ENCODE measurements around the gene AIP.

DNA sequence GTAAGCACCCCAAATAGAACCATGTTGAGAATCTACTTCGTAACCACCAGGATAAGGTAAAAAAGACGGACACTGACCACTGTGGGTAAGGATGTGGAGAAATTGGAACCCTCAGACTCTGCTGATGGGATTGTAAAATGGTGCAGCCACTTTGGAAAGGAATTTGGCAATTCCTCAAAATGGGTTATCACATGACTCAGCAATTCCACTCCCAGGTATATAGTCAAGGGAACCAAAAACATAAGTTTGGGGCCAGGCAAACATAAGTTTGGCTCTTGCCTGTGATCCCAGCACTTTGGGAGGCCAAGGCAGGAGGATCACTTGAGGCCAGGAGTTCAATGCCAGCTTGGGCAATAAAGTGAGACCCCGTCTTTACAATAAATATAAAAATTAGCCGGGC, 45.5 kb downstream of the AIP start:
- TF ChIP-seq, protein P1, sequence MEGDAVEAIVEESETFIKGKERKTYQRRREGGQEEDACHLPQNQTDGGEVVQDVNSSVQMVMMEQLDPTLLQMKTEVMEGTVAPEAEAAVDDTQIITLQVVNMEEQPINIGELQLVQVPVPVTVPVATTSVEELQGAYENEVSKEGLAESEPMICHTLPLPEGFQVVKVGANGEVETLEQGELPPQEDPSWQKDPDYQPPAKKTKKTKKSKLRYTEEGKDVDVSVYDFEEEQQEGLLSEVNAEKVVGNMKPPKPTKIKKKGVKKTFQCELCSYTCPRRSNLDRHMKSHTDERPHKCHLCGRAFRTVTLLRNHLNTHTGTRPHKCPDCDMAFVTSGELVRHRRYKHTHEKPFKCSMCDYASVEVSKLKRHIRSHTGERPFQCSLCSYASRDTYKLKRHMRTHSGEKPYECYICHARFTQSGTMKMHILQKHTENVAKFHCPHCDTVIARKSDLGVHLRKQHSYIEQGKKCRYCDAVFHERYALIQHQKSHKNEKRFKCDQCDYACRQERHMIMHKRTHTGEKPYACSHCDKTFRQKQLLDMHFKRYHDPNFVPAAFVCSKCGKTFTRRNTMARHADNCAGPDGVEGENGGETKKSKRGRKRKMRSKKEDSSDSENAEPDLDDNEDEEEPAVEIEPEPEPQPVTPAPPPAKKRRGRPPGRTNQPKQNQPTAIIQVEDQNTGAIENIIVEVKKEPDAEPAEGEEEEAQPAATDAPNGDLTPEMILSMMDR (IDR thresholded peaks at IDR 0.05) = no peak
- no peak for TF ChIP-seq POLR2A (IDR thresholded peaks at IDR 0.05)
- no peak for TF ChIP-seq POLR2AphosphoS5 (IDR thresholded peaks at IDR 0.05)
